CD1c-positive myeloid dendritic cell (primary cell): Measurements from ENCODE around the gene UBE3A.

Experiments used
- DNase-seq: peaks from one replicate; pipeline ENCODE4 v3.0.0-alpha.2; 2016; ENCODE audit errors: extremely low spot score

Gene UBE3A

DNA sequence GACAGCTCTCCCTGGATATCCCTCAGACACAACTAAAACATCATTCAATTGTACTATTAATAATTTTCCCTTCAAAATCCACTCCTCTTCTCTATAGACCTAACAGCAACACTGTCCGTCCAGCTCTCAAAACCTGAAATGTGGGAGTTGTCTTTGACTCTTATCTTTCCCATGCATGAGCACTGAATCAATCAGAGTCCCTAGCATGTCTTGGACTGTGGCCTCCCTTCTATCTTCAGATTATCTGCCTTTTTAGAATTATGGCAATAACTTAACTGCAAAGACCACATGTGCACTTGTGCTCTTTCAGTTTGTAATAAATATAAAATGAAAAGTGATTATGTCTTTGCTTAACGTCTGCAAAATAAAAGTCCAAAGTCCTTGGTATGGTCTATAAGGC lies 107.0 kb downstream of the UBE3A start:
- no peak for DNase-seq

DNA sequence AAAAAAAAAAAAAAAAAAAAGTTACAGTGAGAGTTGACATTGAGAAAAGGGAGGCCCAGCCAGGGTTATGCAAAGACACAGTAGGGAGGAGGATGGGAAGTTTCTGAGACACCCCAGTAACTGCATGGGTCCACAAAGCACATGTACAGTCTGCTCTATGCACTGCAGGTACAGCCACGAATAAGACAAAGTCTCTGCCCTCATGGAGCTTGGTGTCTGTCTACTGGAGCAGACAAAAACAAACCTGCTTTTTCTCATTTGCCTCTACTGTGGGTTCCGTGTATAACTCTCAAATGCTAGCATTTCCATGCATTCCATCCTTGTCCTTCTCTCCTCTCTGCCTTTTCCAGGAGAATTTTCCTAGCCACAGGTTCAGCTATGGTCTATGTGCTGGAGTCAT lies 107.4 kb downstream of the UBE3A start:
- DNase-seq, result no peak

DNA sequence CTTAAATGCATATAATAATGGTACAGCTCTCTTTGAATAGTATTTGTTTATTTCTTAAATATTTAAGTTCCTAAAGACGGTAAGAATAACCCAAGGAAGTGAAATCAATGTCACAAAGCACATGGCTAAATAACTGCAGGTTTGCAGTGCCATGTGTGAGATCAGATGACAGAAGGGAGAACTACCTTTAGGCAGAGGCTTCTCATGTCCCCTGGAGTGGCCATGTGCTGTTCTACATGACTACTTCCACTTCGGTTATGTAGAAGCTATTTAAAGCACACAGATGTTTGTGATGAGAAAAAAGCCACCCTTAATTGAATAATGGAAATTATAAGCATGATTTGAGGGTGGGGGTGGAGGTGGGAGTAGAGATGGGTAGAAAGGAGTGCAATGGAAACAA lies 109.1 kb downstream of the UBE3A start:
- DNase-seq, result no peak

DNA sequence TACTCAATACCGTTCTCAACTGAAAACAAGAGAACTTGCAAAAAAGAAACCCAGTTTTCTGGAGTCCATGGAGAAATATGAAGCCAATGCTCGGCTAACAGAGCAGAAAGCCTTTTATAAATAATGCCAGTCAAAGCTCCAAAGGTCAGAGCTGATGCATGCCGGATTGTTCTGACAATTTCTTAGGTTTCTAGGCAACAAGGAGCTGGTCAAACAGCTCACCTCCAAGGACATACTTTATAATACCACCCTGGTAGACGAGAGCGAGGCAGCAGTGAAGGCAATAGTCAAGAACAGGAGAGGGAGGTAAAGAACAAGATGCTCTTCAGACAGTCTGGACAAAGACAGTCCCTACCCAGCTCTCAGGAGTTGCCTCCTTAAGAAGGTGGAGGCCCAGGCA lies 111.1 kb downstream of the UBE3A start:
- DNase-seq, result no peak

DNA sequence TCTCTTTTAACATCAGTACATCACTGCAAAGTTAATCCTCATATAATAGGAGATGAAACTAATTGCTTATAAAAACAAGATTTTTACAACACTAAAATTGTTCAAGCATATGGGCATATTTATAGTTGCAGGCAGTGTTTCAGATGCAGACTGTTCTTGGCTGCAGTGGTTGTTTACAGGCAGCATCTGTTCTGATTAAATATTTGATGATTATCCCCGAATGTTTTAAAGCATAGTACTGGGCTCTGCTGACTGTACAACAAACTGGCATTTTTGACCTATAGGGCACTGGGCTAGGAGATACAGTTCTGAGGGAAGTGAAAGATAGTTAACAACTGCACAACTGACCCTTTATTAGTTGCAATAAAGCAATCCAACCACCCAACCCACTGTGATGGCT lies 113.6 kb downstream of the UBE3A start:
- DNase-seq, result no peak

DNA sequence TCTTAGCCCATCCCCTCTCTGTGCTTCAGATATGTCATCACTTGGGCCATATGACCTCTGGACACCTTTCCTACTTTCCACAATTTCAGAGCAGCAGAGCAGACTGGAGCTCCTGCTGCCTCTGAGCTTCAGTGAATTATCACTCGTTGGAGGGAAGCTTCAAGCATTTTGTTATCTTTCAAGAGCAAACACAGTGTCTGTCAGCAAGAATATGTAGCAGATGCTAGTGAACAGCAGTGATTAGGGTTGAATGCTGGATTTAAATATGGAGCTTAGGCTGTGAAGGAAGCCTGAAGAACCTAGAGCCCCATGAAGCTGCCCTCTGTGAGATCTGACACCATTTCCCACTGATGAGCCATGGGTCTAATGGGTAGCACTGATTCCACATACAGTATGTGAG lies 115.4 kb downstream of the UBE3A start:
- DNase-seq, result no peak

DNA sequence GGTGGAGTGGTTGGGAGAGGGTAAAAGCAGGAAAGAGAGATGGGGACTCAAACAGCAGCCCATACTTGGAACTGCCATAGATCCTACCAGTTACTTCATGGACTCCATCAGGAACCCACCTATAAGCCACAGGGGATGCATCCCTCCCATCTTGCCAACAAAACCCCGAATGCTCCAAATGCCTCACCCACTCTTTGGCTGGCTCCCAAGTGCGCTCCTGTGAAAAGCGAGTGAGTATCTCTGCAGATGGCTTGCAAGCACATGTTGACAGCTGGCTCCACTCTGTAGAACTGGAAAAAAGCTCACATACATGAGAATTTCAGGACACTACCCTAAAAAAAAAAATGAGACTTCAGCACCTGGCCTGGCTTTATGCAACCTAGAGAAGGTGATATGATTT lies 151.0 kb downstream of the UBE3A start:
- no peak for DNase-seq
